K562 (cell line): ENCODE results near the gene GBP1.

ENCODE experiments used
- CEBPB ChIP-seq: fragments of 450-650 bp; IDR thresholded peaks from 2 replicates; pipeline ENCODE4 v1.6.1; 2016; ENCODE audit warnings: missing genetic modification characterization, missing compliant biosample characterization
- CREM ChIP-seq: IDR thresholded peaks from 2 replicates; pipeline ENCODE4 v1.6.1; 2014; ENCODE audit warnings: antibody characterized with exemption, low read depth
- CTCF ChIP-seq, 3 experiments: IDR thresholded peaks in 2 of 3; conservative IDR thresholded peaks in 1 of 3; 2 replicates each; pipeline ENCODE4 v1.5.1; 2011 to 2012; ENCODE audit warnings: low read length in 3 of 3, mild to moderate bottlenecking in 3 of 3, control low read depth in 2 of 3, improper control_type of control experiment in 1 of 3, inconsistent platforms in 1 of 3, low read depth in 1 of 3, mixed read lengths in 1 of 3, moderate library complexity in 1 of 3; ENCODE audit not compliant: insufficient read depth in 2 of 3
- E2F1 ChIP-seq: sonication (generic); formaldehyde crosslinking; IDR thresholded peaks from 2 replicates; pipeline ENCODE4 v1.8.1; 2023; ENCODE audit warnings: mild to moderate bottlenecking, missing genetic modification reagents, moderate library complexity
- EZH2 ChIP-seq: IDR thresholded peaks from 2 replicates; pipeline ENCODE4 v1.6.1; 2012; ENCODE audit warnings: low read depth, mild to moderate bottlenecking, inconsistent platforms, low read length, borderline replicate concordance
- GATA2 ChIP-seq: sonication (generic); formaldehyde crosslinking; IDR thresholded peaks from 2 replicates; pipeline ENCODE4 v1.4.0; 2020; ENCODE audit warnings: mild to moderate bottlenecking, missing genetic modification reagents
- POLR2A ChIP-seq: fragments of 450-650 bp; conservative IDR thresholded peaks from 2 replicates; pipeline ENCODE4 v1.6.1; 2016
- POLR2AphosphoS5 ChIP-seq: IDR thresholded peaks from 2 replicates; pipeline ENCODE4 v1.6.1; 2011; ENCODE audit warnings: mild to moderate bottlenecking, low read depth, low read length, moderate library complexity; ENCODE audit not compliant: control insufficient read depth, insufficient read depth
- RAD21 ChIP-seq, 2 experiments: fragments of 250-450 bp in 1 of 2; fragments of 450-650 bp in 1 of 2; sonication (Bioruptor Pico) in 1 of 2; formaldehyde crosslinking in 1 of 2; IDR thresholded peaks in 1 of 2; conservative IDR thresholded peaks in 1 of 2; 2 replicates each; pipeline versions ENCODE4 v1.4.0 to v1.8.0; 2020 to 2022; ENCODE audit warnings: mild to moderate bottlenecking in 2 of 2, moderate library complexity in 1 of 2
- ZNF121 ChIP-seq: sonication (generic); formaldehyde crosslinking; conservative IDR thresholded peaks from 2 replicates; pipeline ENCODE4 v1.8.0; 2022; ENCODE audit warnings: missing genetic modification reagents
- ZNF384 ChIP-seq: IDR thresholded peaks from 2 replicates; pipeline ENCODE4 v1.6.1; 2012; ENCODE audit warnings: low read depth, low read length, improper control_type of control experiment
- ZNF431 ChIP-seq: sonication (generic); formaldehyde crosslinking; IDR thresholded peaks from 2 replicates; pipeline ENCODE4 v1.8.0; 2022; ENCODE audit warnings: mild to moderate bottlenecking, missing genetic modification reagents
- ZNF644 ChIP-seq: fragments of 200-800 bp; sonication (Bioruptor generic); IDR thresholded peaks from 2 replicates; pipeline ENCODE4 v1.6.1; 2016; ENCODE audit warnings: low read depth, missing genetic modification characterization, missing compliant biosample characterization
- ZNF780A ChIP-seq: fragments of 250-450 bp; sonication (Bioruptor Pico); IDR thresholded peaks from 2 replicates; pipeline ENCODE4 v1.5.0; 2021; ENCODE audit warnings: mild to moderate bottlenecking

- no peak for TF ChIP-seq CTCF (IDR thresholded peaks at IDR 0.05 in 2 of 3, conservative IDR thresholded peaks at IDR 0.05 in 1 of 3; ENCODE audit: insufficient read depth in 2 of 3, low read depth in 1 of 3, low read length in 3 of 3)
- no peak for TF ChIP-seq EZH2
- TF ChIP-seq CEBPB (tag), result no peak
- TF ChIP-seq POLR2A, result no peak
- TF ChIP-seq POLR2AphosphoS5, result no peak
- no peak for TF ChIP-seq ZNF431 (CRISPR knock-in tag)
- TF ChIP-seq GATA2, result no peak
- TF ChIP-seq ZNF384, result no peak
- no peak for TF ChIP-seq ZNF644 (tag)
- TF ChIP-seq E2F1 (CRISPR knock-in tag), result no peak
- no peak for TF ChIP-seq CREM
- no peak for TF ChIP-seq ZNF121
- TF ChIP-seq ZNF780A, result no peak
- no peak for TF ChIP-seq RAD21 (CRISPR knock-in tag; conservative IDR thresholded peaks at IDR 0.05 in 1 of 2, IDR thresholded peaks at IDR 0.05 in 1 of 2)
Measured at GRCh38 chr1:89041119-89041641, 23.8 kb downstream of the GBP1 start.
